HEK293 (cell line): Measurements from ENCODE around the gene FOXO4.
"Not testable (repeated sequence)": the region's sequence is repeated elsewhere in the genome, so short reads cannot be mapped to it uniquely, and the experiment has no call there.

ENCODE experiments used
- CTCF ChIA-PET: fragments of 350-600 bp; formaldehyde crosslinking; extraction: SDS; loops from one replicate; lab custom pipeline; 2021; ENCODE audit warnings: antibody characterized with exemption; lab: Yijun Ruan, JAX
- POLR2A ChIA-PET: fragments of 300-600 bp; formaldehyde crosslinking; extraction: SDS; loops from one replicate; lab custom pipeline; 2020; ENCODE audit warnings: antibody characterized with exemption, inconsistent platforms; lab: Yijun Ruan, JAX
- H3K27ac ChIP-seq: fragments of 200-500 bp; sonication (Bioruptor generic); 2 replicates; pipeline ENCODE4 v1.5.1; 2014; ENCODE audit warnings: low read depth, low read length, control low read depth, inconsistent platforms; ENCODE audit errors: extremely low read depth
- H3K36me3 ChIP-seq, 2 experiments: fragments of 200-500 bp in 1 of 2; sonication (Bioruptor generic) in 1 of 2; 1 replicate in 1 of 2; 2 replicates in 1 of 2; pipeline ENCODE4 v1.5.1; 2014 to 2017; ENCODE audit warnings: inconsistent platforms in 2 of 2, low read length in 2 of 2; ENCODE audit not compliant: control insufficient read depth in 2 of 2, insufficient read depth in 1 of 2
- H3K4me1 ChIP-seq: fragments of 200-500 bp; sonication (Bioruptor generic); 2 replicates; pipeline ENCODE4 v1.5.1; 2014; ENCODE audit warnings: mild to moderate bottlenecking, low read length, inconsistent platforms; ENCODE audit not compliant: control insufficient read depth, insufficient read depth
- H3K4me3 ChIP-seq: 2 replicates; pipeline ENCODE4 v1.5.1; 2011; ENCODE audit warnings: low read depth, mild to moderate bottlenecking, control low read depth, low read length, moderate library complexity
- H3K9me3 ChIP-seq: fragments of 200-500 bp; sonication (Bioruptor generic); 2 replicates; pipeline ENCODE4 v1.5.1; 2014; ENCODE audit warnings: low read depth, low read length, inconsistent platforms; ENCODE audit not compliant: control insufficient read depth, insufficient read depth
- OVOL3 ChIP-seq: fragments of 450-650 bp; formaldehyde crosslinking; IDR thresholded peaks from 2 replicates; pipeline ENCODE4 v1.5.1; 2016; ENCODE audit warnings: missing biosample characterization, missing genetic modification characterization
- PRDM2 ChIP-seq: fragments of 450-650 bp; formaldehyde crosslinking; IDR thresholded peaks from 2 replicates; pipeline ENCODE4 v1.5.1; 2016; ENCODE audit warnings: missing biosample characterization, missing genetic modification characterization, borderline replicate concordance
- SP3 ChIP-seq: fragments of 450-650 bp; formaldehyde crosslinking; IDR thresholded peaks from 2 replicates; pipeline ENCODE4 v1.5.1; 2016; ENCODE audit warnings: missing biosample characterization, missing genetic modification characterization
- ZNF157 ChIP-seq: fragments of 450-650 bp; formaldehyde crosslinking; IDR thresholded peaks from 2 replicates; pipeline ENCODE4 v1.5.1; 2016; ENCODE audit warnings: missing biosample characterization, missing genetic modification characterization
- ZNF274 ChIP-seq, 2 experiments: fragments of 200-500 bp in 1 of 2; fragments of 450-650 bp in 1 of 2; sonication (Bioruptor generic) in 1 of 2; formaldehyde crosslinking in 1 of 2; IDR thresholded peaks; 2 replicates each; pipeline versions ENCODE4 v1.5.1 to v1.6.1; 2014 to 2016; ENCODE audit warnings: borderline replicate concordance in 1 of 2, inconsistent platforms in 1 of 2, low read length in 1 of 2, missing biosample characterization in 1 of 2, missing genetic modification characterization in 1 of 2
- ZNF292 ChIP-seq: fragments of 450-650 bp; formaldehyde crosslinking; IDR thresholded peaks from 2 replicates; pipeline ENCODE4 v1.5.1; 2016; ENCODE audit warnings: low read depth, missing biosample characterization, missing genetic modification characterization, borderline replicate concordance
- ZNF302 ChIP-seq: fragments of 450-650 bp; formaldehyde crosslinking; IDR thresholded peaks from 2 replicates; pipeline ENCODE4 v1.5.1; 2016; ENCODE audit warnings: missing biosample characterization, missing genetic modification characterization, low read depth
- ZNF335 ChIP-seq: fragments of 450-650 bp; formaldehyde crosslinking; conservative IDR thresholded peaks from 2 replicates; pipeline ENCODE4 v1.5.1; 2016; ENCODE audit warnings: missing biosample characterization, missing genetic modification characterization
- ZNF350 ChIP-seq: fragments of 450-650 bp; formaldehyde crosslinking; IDR thresholded peaks from 2 replicates; pipeline ENCODE4 v1.5.0; 2017; ENCODE audit warnings: missing biosample characterization, mild to moderate bottlenecking, missing genetic modification characterization
- ZNF549 ChIP-seq: fragments of 450-650 bp; IDR thresholded peaks from 2 replicates; pipeline ENCODE4 v1.5.1; 2018; ENCODE audit warnings: missing biosample characterization, missing genetic modification characterization, mild to moderate bottlenecking, inconsistent platforms, moderate library complexity
- ZNF747 ChIP-seq: fragments of 450-650 bp; formaldehyde crosslinking; IDR thresholded peaks from 2 replicates; pipeline ENCODE4 v1.5.1; 2016; ENCODE audit warnings: missing biosample characterization, missing genetic modification characterization
- ZNF76 ChIP-seq: fragments of 450-650 bp; formaldehyde crosslinking; IDR thresholded peaks from 2 replicates; pipeline ENCODE4; 2016; ENCODE audit warnings: low read depth, missing biosample characterization, missing genetic modification characterization, borderline replicate concordance
- ZNF791 ChIP-seq: fragments of 450-650 bp; formaldehyde crosslinking; IDR thresholded peaks from 2 replicates; pipeline ENCODE4 v1.5.1; 2016; ENCODE audit warnings: missing biosample characterization, missing genetic modification characterization
- ZXDB ChIP-seq: fragments of 450-650 bp; formaldehyde crosslinking; IDR thresholded peaks from 2 replicates; pipeline ENCODE4 v1.5.1; 2016; ENCODE audit warnings: missing biosample characterization, missing genetic modification characterization

FOXO4 gene

GRCh38 chrX:71095555-71095980 is at the start of gene FOXO4:
Gene FOXO4 (plus strand): TSS chrX:71095851. CDS start chrX:71096529, 678 bp downstream.
- Histone ChIP-seq H3K36me3 (peaks cover 0 to 1% of the 10 kb centered on the region in 2 experiments; a peak in 2 of 3 replicates), H3K4me3 (peak within 1 kb of the TSS; percentile 44), H3K9me3 (no peaks in the 10 kb centered on the region), H3K4me1 (peaks cover 3% of the 10 kb centered on the region; the same call in 1 of the 2 replicates), H3K27ac (peak within 1 kb of the TSS; percentile 34; the same call in 1 of the 2 replicates)
- ChIA-PET CTCF (interaction anchor here (0.6 to 0.7 kb wide), 2 partner anchors 23 to 821 kb away, joined by 3 read pairs; partner anchors contain the start of gene MED12), POLR2A (interaction anchor here (0.9 kb wide), 1 partner anchor 22 kb away, joined by 9 read pairs; the partner anchor contains the start of gene MED12)
- TF ChIP-seq OVOL3 (tag by site-specific recombination) (0 out of 2 replicates have a peak, but pooled peaks have one; percentile 13), SP3 (tag by site-specific recombination) (peak; percentile 15), ZNF302 (no peak), ZNF335 (tag by site-specific recombination) (peak; percentile 68), ZNF76 (peak; percentile 89), ZXDB (tag by site-specific recombination) (0 out of 2 replicates have a peak, but pooled peaks have one; percentile 16), ZNF791 (no peak)

GRCh38 chrX:71047891-71048290 is 47.8 kb upstream of the FOXO4 start:
- H3K36me3 ChIP-seq, CTCF ChIA-PET, H3K4me1 ChIP-seq, H3K9me3 ChIP-seq, POLR2A ChIA-PET, H3K27ac ChIP-seq, H3K4me3 ChIP-seq: not testable (repeated sequence)

- H3K4me1 ChIP-seq = no peaks in the 10 kb centered on the region
- no peak overlapping the region for H3K27ac ChIP-seq
- peaks cover 16 to 20% of the 10 kb centered on the region in 2 experiments for H3K36me3 ChIP-seq
- TF ChIP-seq ZNF157 (tag by site-specific recombination) (no peak), ZNF549 (tag by site-specific recombination) (no peak), ZNF350 (no peak), ZNF292 (tag by site-specific recombination) (no peak), PRDM2 (no peak), ZNF747 (tag by site-specific recombination) (no peak), ZNF274 (IDR thresholded peaks at IDR 0.05; ENCODE audit: low read length) (no peak), ZNF274 (tag by site-specific recombination; IDR thresholded peaks at IDR 0.05; ENCODE audit: borderline replicate concordance) (no peak)
- H3K4me3 ChIP-seq = peak overlapping the region; percentile 22
- POLR2A ChIA-PET = no interaction called here
- CTCF ChIA-PET = no interaction called here
- no peaks in the 10 kb centered on the region; the same call in 1 of the 2 replicates for H3K9me3 ChIP-seq
These were observed 42.9 kb upstream of the FOXO4 start for GRCh38 chrX:71052721-71053120.
